Stimulated activated CD4-positive, alpha-beta T cell treated with anti-CD3 and anti-CD28 coated beads, TNF-alpha, amount 100 ng/mL, for 4 hours (primary cell): ENCODE results near the gene KIF16B.

Experiments
- DNase-seq, 3 experiments: peaks; one replicate each; pipeline ENCODE4 v3.0.0-alpha.2; 2020; ENCODE audit warnings: low read depth in 3 of 3

The KIF16B gene

GRCh38 chr20:16360668-16361067, 212.6 kb downstream of the KIF16B start:
- DNase-seq = no peak

- DNase-seq = no peak
Measured at GRCh38 chr20:16353417-16353781, 219.8 kb downstream of the KIF16B start.

DNA sequence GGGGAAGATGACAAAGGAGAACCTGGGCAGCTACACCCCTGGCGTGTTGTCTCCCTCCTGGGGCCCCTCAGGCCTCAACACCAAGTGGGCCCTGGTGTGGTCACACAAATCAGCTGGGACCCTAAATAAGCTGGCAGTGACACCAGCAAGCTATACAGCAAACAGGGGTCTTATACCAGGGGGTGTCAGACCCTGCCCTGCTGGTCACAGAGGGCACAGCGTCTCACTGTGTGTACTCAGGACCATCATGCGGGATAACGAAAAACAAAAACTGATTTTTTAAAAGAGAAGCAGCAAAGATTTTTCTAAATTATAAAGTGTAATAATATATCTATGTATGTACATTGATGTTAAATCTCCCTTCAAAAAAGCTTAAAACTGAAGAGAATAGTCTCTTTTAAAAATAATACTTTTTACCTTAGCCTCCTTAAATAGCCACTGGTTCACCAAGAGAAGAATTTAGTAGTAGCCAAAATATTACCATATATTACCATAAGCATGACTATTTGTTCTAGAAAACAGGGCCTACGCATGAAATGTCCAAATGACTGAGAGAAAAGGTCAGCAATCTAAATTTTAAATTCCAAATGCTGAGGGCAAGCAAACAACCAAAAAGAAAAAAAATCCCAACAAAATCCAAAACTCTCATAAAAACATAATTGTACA, 220.4 kb downstream of the KIF16B start:
- DNase-seq = no peak

DNA sequence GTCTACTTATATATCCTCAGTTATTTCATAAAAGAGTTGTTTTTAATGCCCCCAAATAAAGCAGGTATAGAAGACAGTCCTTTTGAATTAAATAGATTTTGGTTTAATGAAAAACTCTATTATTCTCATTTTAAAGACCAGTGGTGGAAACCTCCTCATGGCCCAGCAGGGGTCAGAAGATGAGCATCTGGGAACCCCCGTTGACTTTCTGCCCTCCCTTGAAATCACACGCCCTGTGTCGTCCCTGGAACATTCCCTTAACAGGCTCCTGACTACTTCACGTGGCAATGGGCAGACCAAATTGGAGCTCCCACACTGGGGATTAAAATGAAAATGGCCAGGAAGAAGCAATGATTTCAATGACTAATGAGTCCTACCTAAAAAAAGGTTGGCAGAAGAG, 220.9 kb downstream of the KIF16B start:
- DNase-seq = no peak

DNA sequence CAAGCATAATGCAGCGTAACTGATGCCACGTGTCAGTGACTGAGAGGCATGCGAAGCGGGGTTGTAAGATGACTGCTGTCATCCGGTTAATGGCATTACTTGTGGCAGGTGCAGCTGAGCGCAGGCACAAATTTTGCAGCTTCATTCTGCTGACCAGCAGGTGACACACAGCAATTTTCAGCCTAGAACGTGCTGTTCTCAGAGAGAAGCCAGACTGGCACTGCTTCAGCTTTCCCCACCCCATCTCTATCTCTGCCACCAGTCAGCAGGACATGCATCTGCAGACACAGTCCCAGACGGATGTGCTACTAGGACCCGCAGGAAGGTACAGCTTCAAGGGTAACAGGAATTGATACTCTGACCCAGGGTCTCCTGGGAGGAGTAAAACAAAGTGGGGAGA, 221.8 kb downstream of the KIF16B start:
- DNase-seq = no peak

- DNase-seq = no peak
Measured at GRCh38 chr20:16350465-16350864, 222.8 kb downstream of the KIF16B start.

DNA sequence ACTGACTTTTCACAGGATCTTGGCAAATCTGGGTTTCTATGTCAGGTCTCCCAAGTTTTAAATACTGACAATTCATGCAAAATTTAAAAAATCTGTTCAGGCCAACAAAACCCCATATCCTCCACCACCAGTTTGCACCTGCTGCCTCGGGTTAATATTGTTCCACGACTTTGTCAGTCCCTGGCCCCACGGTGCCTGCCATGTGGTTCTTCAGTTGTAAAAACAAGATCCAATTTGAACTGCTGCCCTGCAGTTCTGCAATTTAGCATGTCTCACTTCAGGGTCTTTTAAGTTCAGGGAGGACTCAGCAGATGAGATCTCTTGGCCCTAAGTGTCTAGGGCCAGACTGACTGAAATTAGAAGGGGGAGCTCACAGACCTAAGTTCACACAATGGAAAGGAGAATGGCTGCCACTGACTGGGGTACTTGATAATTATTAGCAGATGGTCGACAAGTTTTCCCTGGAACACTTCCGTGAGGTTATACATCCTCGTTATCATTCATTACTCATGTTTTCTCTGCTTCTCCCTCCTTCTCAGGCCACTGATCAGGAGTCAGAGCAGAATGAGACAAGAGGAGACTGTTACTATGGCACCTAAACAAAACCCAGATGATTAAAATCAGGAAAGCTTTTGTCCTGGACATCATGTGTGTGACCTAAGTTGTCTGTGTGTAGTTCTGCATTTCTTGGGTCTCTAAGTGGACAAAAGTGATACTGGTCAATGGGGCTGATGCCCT, 223.6 kb downstream of the KIF16B start:
- DNase-seq = no peak

DNA sequence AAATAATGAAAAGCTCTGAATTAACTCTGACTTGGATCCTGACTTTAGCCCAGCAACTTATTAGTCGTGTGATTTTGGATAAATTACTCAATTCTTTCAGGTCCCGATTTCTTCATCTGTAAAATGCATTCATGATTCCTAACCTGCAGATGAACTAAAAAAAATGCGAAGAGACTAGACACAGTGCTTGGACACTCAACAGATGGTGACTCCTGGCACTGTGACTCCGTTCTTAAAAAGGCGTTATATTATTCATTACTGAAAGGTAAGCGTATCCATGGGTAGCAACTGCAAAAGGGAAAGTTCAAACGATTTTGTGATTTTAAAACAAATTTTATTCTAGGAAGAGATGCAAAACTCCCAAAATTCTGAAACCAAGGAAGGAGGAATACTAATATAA, 226.3 kb downstream of the KIF16B start:
- DNase-seq = no peak

DNA sequence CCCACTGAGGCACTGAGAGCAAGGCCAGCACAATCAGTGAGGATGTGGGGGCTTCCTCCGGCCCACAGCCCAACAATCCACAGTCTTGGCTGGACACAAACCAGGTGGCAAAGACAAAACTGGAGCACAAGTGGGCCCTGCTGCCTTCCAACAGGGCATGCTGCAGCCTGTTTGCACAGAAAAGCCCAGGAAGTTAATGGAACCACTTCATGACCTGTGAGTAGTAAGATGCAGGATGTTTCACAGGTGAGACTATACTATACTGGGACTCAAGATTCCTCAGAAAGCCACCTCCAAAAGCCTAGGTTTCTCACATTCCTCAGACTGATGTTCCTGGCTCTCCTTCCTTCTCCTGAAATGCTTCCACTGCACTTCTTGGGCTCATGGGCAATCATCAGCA, 235.5 kb downstream of the KIF16B start:
- DNase-seq = no peak

DNA sequence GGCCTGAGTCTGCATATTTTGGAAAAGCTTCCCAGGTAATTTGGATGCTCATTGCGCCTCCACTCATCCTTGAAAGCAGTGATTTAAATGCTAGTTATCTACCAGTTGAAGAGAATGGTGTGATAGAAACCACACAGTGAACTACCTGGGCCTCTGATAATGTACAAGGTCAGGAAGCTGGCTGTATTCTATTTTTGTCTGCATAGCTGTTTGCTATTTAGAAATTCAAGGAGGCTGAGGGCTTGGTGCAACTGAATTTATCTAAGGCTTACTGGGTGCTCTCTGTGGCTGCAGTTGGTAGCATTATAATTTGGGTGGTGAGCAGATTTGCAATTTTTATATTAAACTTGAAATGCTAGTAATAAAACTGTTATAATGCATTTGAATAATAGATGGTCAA, 245.6 kb downstream of the KIF16B start:
- DNase-seq = no peak

- no peak for DNase-seq
Measured at GRCh38 chr20:16321291-16321690, 252.0 kb downstream of the KIF16B start.

DNA sequence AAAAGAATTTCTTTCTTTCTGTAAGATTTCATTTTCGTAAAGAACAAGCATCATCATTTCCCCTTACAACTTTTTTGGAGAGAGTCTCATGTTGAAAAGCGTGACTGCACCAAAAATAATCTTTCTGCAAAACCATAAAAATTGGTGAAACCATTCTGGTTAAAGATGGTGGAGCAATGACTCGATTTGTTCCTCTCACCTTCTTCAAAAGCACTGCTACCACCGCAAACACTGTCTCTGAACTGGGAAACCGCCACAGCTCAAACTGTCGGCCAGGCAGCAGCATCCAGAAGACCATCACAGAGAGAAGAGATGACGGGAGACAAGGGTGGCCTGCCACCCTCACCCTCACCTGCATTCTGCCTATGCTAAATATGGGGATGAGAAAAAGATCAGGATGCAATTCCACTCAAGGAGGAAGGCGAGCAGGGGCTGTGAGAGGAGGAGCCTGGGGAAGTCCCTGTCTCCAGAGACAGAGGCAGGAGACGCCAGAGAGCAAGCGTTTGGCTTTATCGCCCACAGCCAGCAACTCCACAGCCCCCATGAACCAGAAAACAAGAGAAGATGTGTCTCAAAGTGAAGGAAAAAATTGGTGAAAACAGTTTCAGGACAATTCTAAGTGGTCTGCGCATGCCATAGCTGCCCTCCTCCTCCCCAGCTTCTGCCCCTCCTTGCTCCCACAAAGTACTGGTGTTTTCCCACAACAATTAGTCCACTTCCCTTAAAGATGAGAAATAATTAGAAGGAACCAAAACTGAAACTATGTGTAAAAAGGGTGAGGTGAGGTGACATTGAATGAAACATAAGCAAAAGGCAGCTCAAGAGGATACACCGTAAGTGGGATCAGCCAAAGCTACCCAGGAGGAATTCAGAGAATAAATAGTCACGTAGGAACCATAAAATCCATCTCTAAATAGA, 255.5 kb downstream of the KIF16B start:
- no peak for DNase-seq

GRCh38 chr20:16316513-16316912, 256.7 kb downstream of the KIF16B start:
- no peak for DNase-seq

DNA sequence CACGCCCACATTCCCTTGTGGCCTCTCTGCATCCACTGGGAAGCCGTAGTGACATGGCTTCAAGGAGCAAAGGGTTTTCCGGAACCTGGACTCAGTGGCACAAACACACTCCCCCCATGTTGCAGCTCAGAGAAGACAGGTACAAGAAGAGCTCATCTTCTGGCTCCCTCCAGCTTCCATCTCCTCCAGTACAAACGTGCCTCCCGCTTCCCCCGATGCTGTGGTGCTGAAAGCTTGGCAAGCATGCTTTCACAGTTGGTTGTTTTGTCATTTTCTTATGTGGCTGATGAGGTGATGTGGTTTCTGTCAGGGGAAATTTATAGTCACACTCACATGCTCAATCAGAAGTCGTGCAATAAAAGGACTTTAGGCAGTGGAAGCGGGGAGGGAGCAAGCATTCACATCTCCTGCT, 258.5 kb downstream of the KIF16B start:
- DNase-seq = no peak

- DNase-seq = no peak
Measured at GRCh38 chr20:16314320-16314719, 258.9 kb downstream of the KIF16B start.

DNA sequence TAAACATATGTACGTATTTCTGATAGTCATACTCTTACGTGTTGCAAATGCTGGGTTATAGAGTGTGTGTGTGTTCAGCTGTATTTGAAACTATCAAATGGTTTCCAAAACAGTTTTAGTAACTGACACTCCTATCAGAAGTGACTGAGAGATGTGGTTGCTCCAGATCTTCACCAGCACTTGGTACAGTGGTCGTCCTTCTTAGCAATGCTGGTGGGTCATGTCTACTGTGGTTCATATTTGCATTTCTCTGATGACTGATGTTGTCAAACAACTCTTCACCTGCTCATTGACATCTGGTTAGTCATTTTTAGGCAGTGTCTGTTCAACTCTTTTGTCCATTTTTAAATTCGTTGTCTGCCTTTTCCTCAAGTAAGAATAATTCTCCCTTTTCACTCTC, 259.3 kb downstream of the KIF16B start:
- DNase-seq = no peak

- no peak for DNase-seq
Measured at GRCh38 chr20:16312998-16313397, 260.2 kb downstream of the KIF16B start.

DNA sequence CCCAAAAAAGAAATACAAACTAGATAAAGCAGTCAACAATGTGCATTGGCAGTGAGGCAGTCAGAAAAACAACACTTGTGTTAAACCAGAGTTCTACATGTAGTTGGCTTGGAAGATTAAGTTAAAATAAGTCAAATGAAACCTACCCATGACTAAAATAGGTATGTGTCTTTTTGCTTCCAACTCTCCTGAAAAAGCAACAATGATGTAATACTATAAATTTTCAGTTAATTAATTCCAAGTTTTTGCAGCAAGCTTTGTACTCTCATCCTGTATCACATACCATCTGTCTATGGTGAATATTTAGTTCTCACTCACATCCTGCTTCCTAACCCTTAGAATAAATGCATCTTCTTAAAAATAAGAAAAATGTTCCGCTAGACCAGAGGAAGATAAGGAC, 261.5 kb downstream of the KIF16B start:
- no peak for DNase-seq

DNA sequence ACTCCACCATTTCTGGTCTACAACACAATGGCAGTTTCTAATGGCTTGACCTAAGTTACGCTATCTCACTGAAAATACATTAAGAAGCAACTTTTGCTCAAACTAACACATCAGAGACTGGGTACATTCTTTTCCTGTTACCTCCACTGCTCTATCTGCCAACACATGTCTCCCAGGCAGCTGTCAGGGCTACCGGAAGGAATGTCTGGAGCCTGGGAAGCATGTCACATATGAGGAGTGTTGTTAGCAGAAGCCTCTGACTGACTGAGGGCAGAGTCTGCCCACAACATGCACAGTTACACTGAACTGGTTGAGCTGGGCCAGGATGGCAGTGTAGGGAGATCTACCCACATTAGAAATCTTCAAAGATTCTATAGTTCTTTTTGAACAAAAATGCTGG, 264.5 kb downstream of the KIF16B start:
- DNase-seq = no peak

DNA sequence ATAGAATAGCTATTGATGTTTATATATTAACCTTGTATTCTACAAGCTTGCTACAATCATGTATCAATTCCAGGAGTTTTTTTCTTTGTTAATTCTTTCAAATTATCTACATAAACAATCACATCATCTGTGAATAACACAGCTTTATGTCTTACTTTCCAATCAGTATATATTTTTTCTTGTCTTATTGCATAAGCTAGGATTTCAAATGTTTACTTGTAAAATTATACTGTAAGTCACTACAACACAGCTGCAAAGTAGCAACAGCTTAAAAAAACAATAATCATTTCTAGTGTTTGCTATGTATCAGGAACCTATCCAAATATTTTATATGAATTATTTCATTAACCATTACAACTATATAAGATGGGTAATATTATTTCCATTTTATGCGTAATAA, 270.4 kb downstream of the KIF16B start:
- no peak for DNase-seq

GRCh38 chr20:16301986-16302385, 271.3 kb downstream of the KIF16B start:
- no peak for DNase-seq

DNA sequence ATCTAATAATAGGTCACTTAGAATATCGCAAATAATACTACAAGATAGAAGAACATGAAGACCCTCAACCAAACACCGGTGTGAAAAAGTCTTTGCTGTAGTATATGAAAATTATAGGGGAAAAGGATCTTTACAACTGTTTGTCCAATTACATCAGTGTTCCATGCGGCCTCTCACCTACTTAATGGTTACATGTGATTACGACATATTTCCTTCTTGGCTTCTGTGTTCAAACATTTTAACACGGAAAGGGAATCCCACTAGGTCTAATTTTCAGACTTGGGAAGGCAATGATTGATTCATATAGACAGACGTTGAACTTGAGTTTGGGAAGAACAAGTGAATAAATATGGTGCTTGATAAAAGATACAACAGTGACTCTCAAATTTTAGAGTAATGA, 273.4 kb downstream of the KIF16B start:
- DNase-seq = no peak

DNA sequence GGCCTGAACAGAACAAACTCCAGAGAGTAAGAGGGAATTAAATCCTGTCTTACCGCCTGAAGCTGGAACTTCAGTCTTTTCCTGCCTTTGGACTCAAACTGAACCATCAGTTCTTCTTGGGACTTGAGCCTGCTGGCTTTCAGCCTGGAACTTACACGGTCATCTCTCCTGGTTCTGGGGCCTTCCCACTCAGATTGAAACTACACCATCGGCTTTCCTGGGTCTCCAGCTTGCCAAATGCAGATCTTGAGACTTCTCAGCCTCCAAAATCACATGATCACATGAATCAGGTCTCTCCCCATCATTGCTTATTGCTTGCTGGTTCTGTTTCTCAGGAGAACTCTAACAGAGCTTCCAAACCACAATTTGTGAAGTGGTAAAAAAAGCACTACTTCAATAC, 276.3 kb downstream of the KIF16B start:
- no peak for DNase-seq
